Ectodermal cell (in vitro differentiated cells): ENCODE results near the gene ARHGEF1. TPM values are rescaled to one million over a fixed set of nuclear protein-coding genes. Genes with fewer than 3 reads are reported as not detected.
A peak's percentile ranks its signal among the peaks of the same experiment; 100 is the strongest.

Experiments used
- H3K27ac ChIP-seq: 2 replicates; pipeline ENCODE4 v1.7.0; 2013; ENCODE audit warnings: mild to moderate bottlenecking, low read depth, low read length; ENCODE audit not compliant: insufficient read depth, poor library complexity, severe bottlenecking
- H3K27me3 ChIP-seq: 2 replicates; pipeline ENCODE4 v1.7.0; 2013; ENCODE audit warnings: mild to moderate bottlenecking, low read length; ENCODE audit not compliant: insufficient read depth, control insufficient read depth, poor library complexity, severe bottlenecking
- H3K36me3 ChIP-seq: one replicate; pipeline ENCODE4 v1.7.0; 2013; ENCODE audit warnings: low read length; ENCODE audit not compliant: control insufficient read depth, insufficient read depth
- H3K4me1 ChIP-seq: one replicate; pipeline ENCODE4 v1.7.0; 2013; ENCODE audit warnings: low read length; ENCODE audit not compliant: control insufficient read depth, insufficient read depth
- H3K4me3 ChIP-seq: 2 replicates; pipeline ENCODE4 v1.7.0; 2013; ENCODE audit warnings: low read depth, low read length, control low read depth; ENCODE audit not compliant: insufficient read depth
- H3K9me3 ChIP-seq: 2 replicates; pipeline ENCODE4 v1.7.0; 2013; ENCODE audit warnings: mild to moderate bottlenecking, low read length, moderate library complexity; ENCODE audit not compliant: control insufficient read depth
- WGBS, 2 experiments: methylation state at CpG; one replicate each; pipeline ENCODE4 v1.1.7; 2013; ENCODE audit warnings: missing lambda C conversion rate in 2 of 2; 5-methylcytosine and 5-hydroxymethylcytosine counted together
- polyA plus RNA-seq, 4 experiments: library from polyadenylated mRNA; stranded (reverse); fragments of 50-300 nt; gene quantifications; one replicate each; pipeline ENCODE4 v1.2.3, GENCODE V29; 2013

The ARHGEF1 gene
- polyA plus RNA-seq (2013, experiment 1 of 4): 53.0 TPM
- polyA plus RNA-seq (2013, experiment 2 of 4): 40.3 TPM
- 31.7 TPM for polyA plus RNA-seq (2013, experiment 3 of 4)
- polyA plus RNA-seq (2013, experiment 4 of 4): 38.1 TPM

- 2 to 3% methylated on average over 80 of the region's 80 CpGs for WGBS, 2 experiments
- Histone ChIP-seq H3K36me3 (no peaks in the 10 kb centered on the region), H3K27ac (no peak within 1 kb of the TSS), H3K27me3 (peaks cover 33% of the 10 kb centered on the region), H3K4me1 (peaks cover 10% of the 10 kb centered on the region), H3K4me3 (peak within 1 kb of the TSS; percentile 60), H3K9me3 (no peaks in the 10 kb centered on the region)
These were observed at the start of gene ARHGEF1 for GRCh38 chr19:41882568-41883462. TSS of gene ARHGEF1 (plus strand) at chr19:41883184. CDS start at chr19:41888083, 4,899 bp downstream.

GRCh38 chr19:41837981-41838708, 44.8 kb upstream of the ARHGEF1 start:
- Histone ChIP-seq H3K4me1 (no peaks in the 10 kb centered on the region), H3K9me3 (no peaks in the 10 kb centered on the region), H3K27ac (no peak overlapping the region), H3K36me3 (no peaks in the 10 kb centered on the region), H3K4me3 (no peak overlapping the region), H3K27me3 (peaks cover 23% of the 10 kb centered on the region)
- 76 to 78% methylated on average over 13 of the region's 13 CpGs for WGBS, 2 experiments

- WGBS, 2 experiments: 64 to 76% methylated on average over 2 of the region's 2 CpGs
- peaks cover 23% of the 10 kb centered on the region for H3K27me3 ChIP-seq
- no peak overlapping the region for H3K4me3 ChIP-seq
- no peaks in the 10 kb centered on the region for H3K9me3 ChIP-seq
- no peaks in the 10 kb centered on the region for H3K4me1 ChIP-seq
- no peaks in the 10 kb centered on the region for H3K36me3 ChIP-seq
- no peak overlapping the region for H3K27ac ChIP-seq
These were observed 43.8 kb upstream of the ARHGEF1 start for GRCh38 chr19:41839211-41839610.

DNA sequence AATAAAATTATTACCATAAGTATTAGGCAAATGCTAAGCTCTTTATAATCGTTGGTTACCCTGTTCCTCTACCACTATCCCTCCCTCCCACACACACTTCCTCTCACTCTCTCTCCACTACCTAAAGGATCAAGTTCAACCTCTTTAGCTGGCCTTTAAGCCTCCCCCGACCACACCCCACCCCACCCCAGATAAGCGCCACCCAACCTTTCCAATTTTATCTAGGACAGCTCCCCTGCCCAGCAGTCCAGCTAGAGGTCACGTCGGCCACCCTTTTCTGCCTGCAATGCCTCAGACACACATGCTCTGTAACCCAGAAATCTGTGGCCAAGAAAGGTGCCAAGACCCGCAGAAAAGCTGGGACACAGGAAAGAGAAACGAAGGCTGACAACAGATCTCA, 39.6 kb upstream of the ARHGEF1 start:
- no peak overlapping the region for H3K4me3 ChIP-seq
- no peaks in the 10 kb centered on the region for H3K9me3 ChIP-seq
- 81 to 87% methylated on average over 7 of the region's 7 CpGs for WGBS, 2 experiments
- H3K4me1 ChIP-seq: no peaks in the 10 kb centered on the region
- H3K27ac ChIP-seq: no peak overlapping the region
- peaks cover 11% of the 10 kb centered on the region for H3K27me3 ChIP-seq
- no peaks in the 10 kb centered on the region for H3K36me3 ChIP-seq

DNA sequence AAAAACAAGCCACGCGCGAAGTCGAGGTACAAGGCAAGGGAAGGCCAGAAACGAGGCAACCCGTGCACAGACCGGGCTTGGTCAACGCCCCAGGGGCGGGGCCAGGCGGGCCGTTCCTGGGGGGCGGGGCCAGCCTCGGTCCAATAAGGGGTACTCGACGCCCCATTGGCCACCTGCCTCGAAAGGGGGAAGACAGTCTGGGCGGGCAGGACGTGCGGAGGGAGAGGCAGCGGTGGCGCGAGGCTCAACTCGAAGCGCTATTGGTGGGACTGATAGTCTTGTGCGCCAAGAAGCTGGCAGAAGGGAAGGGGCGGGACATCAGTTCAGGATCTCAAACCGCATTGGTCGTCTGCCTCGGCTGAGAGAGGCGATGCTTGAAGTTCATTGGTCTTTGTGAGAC, 38.4 kb upstream of the ARHGEF1 start, which contains the start of gene LYPD4:
Gene LYPD4, minus strand, starts transcription at position 83 of the 400 bp plus-strand sequence. CDS start 5,398 bp downstream, outside the sequence.
- no peaks in the 10 kb centered on the region for H3K4me1 ChIP-seq
- H3K9me3 ChIP-seq: no peaks in the 10 kb centered on the region
- H3K27ac ChIP-seq: no peak within 1 kb of the TSS
- H3K4me3 ChIP-seq: no peak within 1 kb of the TSS
- WGBS, 2 experiments: 88 to 90% methylated on average over 30 of the region's 30 CpGs
- H3K27me3 ChIP-seq: peaks cover 3% of the 10 kb centered on the region
- H3K36me3 ChIP-seq: no peaks in the 10 kb centered on the region

- Histone ChIP-seq H3K27ac (no peak within 1 kb of the TSS), H3K4me3 (no peak within 1 kb of the TSS), H3K27me3 (peaks cover 3% of the 10 kb centered on the region), H3K36me3 (no peaks in the 10 kb centered on the region), H3K9me3 (no peaks in the 10 kb centered on the region), H3K4me1 (no peaks in the 10 kb centered on the region)
- 95 to 99% methylated on average over 3 of the region's 3 CpGs for WGBS, 2 experiments
These were observed 38.2 kb upstream of the ARHGEF1 start, which contains the start of gene DMRTC2 for GRCh38 chr19:41845001-41845050. TSS of gene DMRTC2 (plus strand) at chr19:41845042. CDS start at chr19:41847429, 2,387 bp downstream.

DNA sequence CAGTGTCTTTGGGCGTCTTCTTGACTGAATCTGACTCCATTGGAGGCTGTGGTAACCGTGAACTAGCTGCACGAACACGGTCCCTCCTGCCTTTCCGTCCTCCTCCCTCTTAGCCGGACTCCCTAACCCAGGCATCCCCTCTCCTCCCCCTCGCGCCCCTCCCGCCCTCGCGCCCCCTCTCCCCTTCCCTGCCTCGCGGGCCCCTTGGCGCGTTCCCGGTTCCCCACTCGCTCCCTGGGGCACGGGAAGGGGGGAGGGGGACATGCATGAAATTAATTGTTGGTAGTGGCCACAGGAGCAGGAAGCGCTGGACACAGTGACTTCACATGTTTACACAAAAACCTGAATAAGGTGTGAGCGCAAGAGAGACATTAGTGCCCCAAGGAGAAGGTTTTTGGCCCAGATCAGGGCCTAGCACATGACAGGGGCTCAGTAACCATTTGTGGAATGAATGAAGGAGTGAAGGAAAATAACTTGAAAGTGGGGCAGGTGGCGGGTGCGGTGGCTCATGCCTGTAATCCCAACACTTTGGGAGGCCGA, 37.9 kb upstream of the ARHGEF1 start:
- H3K27me3 ChIP-seq: peaks cover 3% of the 10 kb centered on the region
- H3K4me3 ChIP-seq: no peak overlapping the region
- no peak overlapping the region for H3K27ac ChIP-seq
- no peaks in the 10 kb centered on the region for H3K9me3 ChIP-seq
- no peaks in the 10 kb centered on the region for H3K4me1 ChIP-seq
- 92 to 96% methylated on average over 18 to 23 of the region's 23 CpGs for WGBS, 2 experiments
- H3K36me3 ChIP-seq: no peaks in the 10 kb centered on the region

GRCh38 chr19:41847351-41848105, 35.5 kb upstream of the ARHGEF1 start:
- Histone ChIP-seq H3K9me3 (no peaks in the 10 kb centered on the region), H3K27ac (no peak overlapping the region), H3K4me3 (no peak overlapping the region), H3K27me3 (peaks cover 11% of the 10 kb centered on the region), H3K4me1 (no peaks in the 10 kb centered on the region), H3K36me3 (no peaks in the 10 kb centered on the region)
- 91 to 92% methylated on average over 19 of the region's 19 CpGs for WGBS, 2 experiments

DNA sequence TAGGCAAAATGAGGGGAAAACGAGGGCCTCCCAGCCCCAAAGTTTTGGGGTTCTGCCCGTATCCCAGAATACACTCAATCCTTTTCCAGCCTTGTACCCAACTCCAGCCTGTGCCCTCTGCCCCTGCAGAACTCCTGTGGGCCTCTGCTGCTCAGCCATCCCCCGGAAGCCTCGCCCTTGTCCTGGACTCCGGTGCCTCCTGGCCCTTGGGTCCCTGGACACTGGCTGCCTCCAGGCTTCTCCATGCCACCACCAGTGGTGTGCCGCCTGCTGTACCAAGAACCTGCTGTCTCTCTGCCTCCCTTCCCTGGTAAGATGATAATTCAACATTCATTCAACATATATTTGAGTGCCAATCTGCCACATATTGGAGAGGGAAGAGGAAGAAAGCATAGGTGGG, 34.3 kb upstream of the ARHGEF1 start:
- 87 to 89% methylated on average over 6 of the region's 6 CpGs for WGBS, 2 experiments
- Histone ChIP-seq H3K27me3 (peaks cover 17% of the 10 kb centered on the region), H3K27ac (no peak overlapping the region), H3K9me3 (no peaks in the 10 kb centered on the region), H3K36me3 (no peaks in the 10 kb centered on the region), H3K4me3 (no peak overlapping the region), H3K4me1 (no peaks in the 10 kb centered on the region)

GRCh38 chr19:41849067-41849466, 33.9 kb upstream of the ARHGEF1 start:
- Histone ChIP-seq H3K4me3 (no peak overlapping the region), H3K4me1 (no peaks in the 10 kb centered on the region), H3K27ac (no peak overlapping the region), H3K36me3 (no peaks in the 10 kb centered on the region), H3K9me3 (no peaks in the 10 kb centered on the region), H3K27me3 (peaks cover 21% of the 10 kb centered on the region)
- 83 to 96% methylated on average over 2 of the region's 2 CpGs for WGBS, 2 experiments
